ENCODE measurements around the gene SRSF5. TPM values are rescaled to one million over a fixed set of nuclear protein-coding genes. Genes with fewer than 3 reads are reported as not detected.

The SRSF5 gene
- 127 and 132 TPM in 2 replicates for total RNA-seq

GRCh38 chr14:69766984-69767368, at the start of gene SRSF5:
Gene SRSF5, plus strand, starts transcription at chr14:69767142. Its CDS starts 1,015 bp downstream, at chr14:69768157.

GRCh38 chr14:69796797-69797500, 30.0 kb downstream of the SRSF5 start, which contains the start of gene SLC10A1:
Gene SLC10A1, minus strand, starts transcription at chr14:69797241. Its CDS starts 86 bp downstream, at chr14:69797155.

Small RNAs within 50 kb of the gene (small RNA-seq; reads per million reads assigned to genes)
- not detected for gene RF00614

Other genes with a start within 250 kb of the SRSF5 start
- not detected in 2 replicates for gene CCDC177, start 192.3 kb upstream of the SRSF5 start, total RNA-seq
- gene SUSD6, start 155.5 kb upstream of the SRSF5 start, total RNA-seq = 14.8 and 19.3 TPM in 2 replicates
- not detected in 2 replicates for gene SLC10A1, start 30.1 kb downstream of the SRSF5 start, total RNA-seq
- gene SMOC1, start 112.3 kb downstream of the SRSF5 start, total RNA-seq = 0.24 and 1.8 TPM in 2 replicates

All from hair follicle dermal papilla cell (primary cell).